HUES64 (cell line): ENCODE results near the gene TNFSF4.

Experiments used
- H3K27ac ChIP-seq: 2 replicates; pipeline ENCODE4 v1.7.0; 2013; ENCODE audit warnings: low read depth, low read length, inconsistent platforms
- H3K27me3 ChIP-seq: 2 replicates; pipeline ENCODE4 v1.6.1; 2013; ENCODE audit warnings: mild to moderate bottlenecking, low read length; ENCODE audit not compliant: insufficient read depth
- H3K36me3 ChIP-seq: 2 replicates; pipeline ENCODE4 v1.6.1; 2013; ENCODE audit warnings: mild to moderate bottlenecking, low read length; ENCODE audit not compliant: insufficient read depth
- H3K4me1 ChIP-seq: 2 replicates; pipeline ENCODE4 v1.6.1; 2013; ENCODE audit warnings: mild to moderate bottlenecking, low read length, moderate library complexity; ENCODE audit not compliant: insufficient read depth
- H3K4me3 ChIP-seq: 2 replicates; pipeline ENCODE4 v1.5.1; 2013; ENCODE audit warnings: mild to moderate bottlenecking, low read length, moderate library complexity
- H3K9ac ChIP-seq: 2 replicates; pipeline ENCODE4 v1.6.1; 2013; ENCODE audit warnings: mild to moderate bottlenecking, low read depth, low read length
- H3K9me3 ChIP-seq: 2 replicates; pipeline ENCODE4 v1.6.1; 2013; ENCODE audit warnings: low read depth, low read length; ENCODE audit not compliant: insufficient read depth
- WGBS: fragments of 150-250, 120-280 bp; methylation state at CpG from one replicate; pipeline ENCODE4 v1.1.7; 2013; ENCODE audit warnings: missing lambda C conversion rate; 5-methylcytosine and 5-hydroxymethylcytosine counted together

The TNFSF4 gene

DNA sequence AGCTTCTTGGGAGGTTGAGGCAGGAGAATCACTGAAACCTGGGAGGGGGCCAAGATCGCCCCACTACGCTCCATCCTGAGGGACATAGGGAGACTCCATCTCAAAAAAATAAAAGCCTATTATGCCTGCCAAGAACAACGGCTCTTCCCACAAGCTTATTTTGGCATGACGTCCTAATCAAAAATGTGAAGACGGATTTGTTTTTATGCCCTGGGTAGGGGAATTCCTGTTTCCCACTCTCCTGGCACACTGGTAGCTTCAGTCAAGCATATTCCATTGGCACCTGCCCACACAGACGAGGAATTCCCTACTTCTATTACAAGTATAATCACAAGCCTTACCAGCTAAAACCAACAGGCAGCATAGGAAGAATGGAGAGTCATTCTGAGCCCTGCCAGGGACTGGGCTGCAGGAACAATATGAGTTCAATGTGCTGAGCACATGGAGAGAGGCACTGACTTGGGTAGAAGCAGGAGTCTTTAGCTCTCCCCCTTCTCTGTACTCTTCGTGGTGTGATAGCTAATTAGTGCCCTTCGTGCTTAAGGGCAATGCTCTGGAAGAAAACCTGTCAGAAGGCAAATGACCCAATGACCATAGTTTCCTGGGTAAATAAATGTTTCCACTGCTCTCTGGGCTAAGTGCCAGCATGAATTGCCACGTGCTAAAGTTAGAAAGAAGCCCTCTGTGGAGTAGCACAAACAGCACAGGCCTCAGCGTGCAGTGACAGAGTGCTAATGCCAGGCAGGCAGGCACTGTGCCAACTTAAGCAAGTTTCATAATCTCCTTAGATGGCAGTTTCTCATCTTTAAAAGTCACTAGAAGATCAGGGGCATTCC lies 16.8 kb downstream of the TNFSF4 start:
- Histone ChIP-seq H3K36me3 (no peaks in the 10 kb centered on the region), H3K4me1 (no peaks in the 10 kb centered on the region), H3K9me3 (no peaks in the 10 kb centered on the region), H3K27me3 (no peaks in the 10 kb centered on the region), H3K9ac (no peak overlapping the region), H3K27ac (no peak overlapping the region), H3K4me3 (no peak overlapping the region)
- WGBS: 94% methylated on average over 10 of the region's 10 CpGs

DNA sequence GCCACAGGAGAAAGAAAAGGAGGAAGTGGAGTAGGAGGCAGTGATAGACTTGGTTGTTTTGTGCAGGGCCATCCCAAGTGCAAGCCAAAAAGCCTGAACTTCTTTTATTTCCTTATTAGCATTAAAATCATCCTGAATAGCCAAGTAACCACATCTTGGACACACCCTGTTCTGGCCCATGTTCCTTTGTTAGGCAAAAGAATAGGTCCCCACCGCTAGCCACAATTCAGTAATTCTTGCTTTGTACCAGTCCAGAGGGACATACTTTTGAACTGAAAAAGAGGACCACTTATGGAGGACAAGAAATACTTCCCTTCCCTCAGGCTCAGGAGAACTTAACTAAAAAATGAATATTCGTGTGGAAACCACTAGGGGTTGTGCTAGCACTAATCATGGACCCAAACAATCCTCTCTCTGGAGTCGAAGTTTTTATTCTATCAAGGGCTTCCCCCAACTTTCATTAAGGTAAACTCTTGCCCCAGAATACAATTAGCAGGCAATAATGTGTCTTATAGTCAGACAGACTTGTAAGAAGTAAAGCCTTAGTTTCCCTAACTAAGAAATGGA lies 19.4 kb downstream of the TNFSF4 start:
- no peak overlapping the region for H3K4me3 ChIP-seq
- no peaks in the 10 kb centered on the region for H3K9me3 ChIP-seq
- no peak overlapping the region for H3K27ac ChIP-seq
- H3K9ac ChIP-seq: no peak overlapping the region
- no peaks in the 10 kb centered on the region for H3K36me3 ChIP-seq
- 93% methylated on average over 3 of the region's 3 CpGs for WGBS
- H3K27me3 ChIP-seq: no peaks in the 10 kb centered on the region
- H3K4me1 ChIP-seq: no peaks in the 10 kb centered on the region

DNA sequence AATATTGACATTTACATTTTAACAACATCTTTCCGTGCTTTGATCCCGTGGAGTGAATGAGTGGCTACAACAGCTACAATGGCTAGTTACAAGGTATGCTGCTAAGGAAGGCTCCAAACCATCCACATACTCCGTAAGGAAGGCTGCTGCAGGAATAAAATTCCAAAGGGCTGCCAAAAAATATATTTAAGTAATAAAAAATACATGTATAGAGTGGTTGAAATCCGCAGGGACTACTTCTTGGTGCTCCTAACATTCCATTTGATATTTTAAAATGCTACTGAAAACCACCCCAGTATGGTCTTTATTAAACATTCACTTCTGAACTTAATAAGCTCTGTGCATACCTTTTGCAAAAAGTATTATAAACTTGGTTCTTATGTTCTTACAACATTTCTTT lies 25.3 kb downstream of the TNFSF4 start:
- Histone ChIP-seq H3K9ac (no peak overlapping the region), H3K9me3 (peaks cover 5% of the 10 kb centered on the region; the same call in 1 of the 2 replicates), H3K27ac (no peak overlapping the region), H3K27me3 (no peaks in the 10 kb centered on the region), H3K4me3 (no peak overlapping the region), H3K4me1 (no peaks in the 10 kb centered on the region), H3K36me3 (no peaks in the 10 kb centered on the region)
- WGBS: 100% methylated on average over 2 of the region's 4 CpGs

DNA sequence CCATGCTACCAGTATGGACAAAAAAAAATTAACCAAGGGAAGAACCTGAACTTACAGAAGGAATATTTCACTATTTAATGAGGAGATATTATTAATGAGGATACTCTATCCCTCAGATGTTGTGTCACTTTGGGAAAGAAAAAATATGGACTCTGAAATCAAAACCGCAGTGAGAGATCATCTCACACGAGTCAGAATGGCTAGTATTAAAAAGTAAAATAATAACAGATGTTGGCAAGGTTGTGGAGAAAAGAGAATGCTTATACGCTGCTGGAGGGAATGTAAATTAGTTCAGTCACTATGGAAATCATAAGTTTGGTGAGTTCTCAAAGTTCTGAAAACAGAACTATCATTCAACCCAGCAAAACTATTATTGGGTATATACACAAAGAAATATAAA lies 30.9 kb downstream of the TNFSF4 start:
- Histone ChIP-seq H3K4me1 (no peaks in the 10 kb centered on the region), H3K27ac (no peak overlapping the region), H3K36me3 (no peaks in the 10 kb centered on the region), H3K9ac (no peak overlapping the region), H3K9me3 (peaks cover 31% of the 10 kb centered on the region), H3K27me3 (no peaks in the 10 kb centered on the region), H3K4me3 (no peak overlapping the region)
- WGBS: 92% methylated on average over 3 of the region's 3 CpGs

DNA sequence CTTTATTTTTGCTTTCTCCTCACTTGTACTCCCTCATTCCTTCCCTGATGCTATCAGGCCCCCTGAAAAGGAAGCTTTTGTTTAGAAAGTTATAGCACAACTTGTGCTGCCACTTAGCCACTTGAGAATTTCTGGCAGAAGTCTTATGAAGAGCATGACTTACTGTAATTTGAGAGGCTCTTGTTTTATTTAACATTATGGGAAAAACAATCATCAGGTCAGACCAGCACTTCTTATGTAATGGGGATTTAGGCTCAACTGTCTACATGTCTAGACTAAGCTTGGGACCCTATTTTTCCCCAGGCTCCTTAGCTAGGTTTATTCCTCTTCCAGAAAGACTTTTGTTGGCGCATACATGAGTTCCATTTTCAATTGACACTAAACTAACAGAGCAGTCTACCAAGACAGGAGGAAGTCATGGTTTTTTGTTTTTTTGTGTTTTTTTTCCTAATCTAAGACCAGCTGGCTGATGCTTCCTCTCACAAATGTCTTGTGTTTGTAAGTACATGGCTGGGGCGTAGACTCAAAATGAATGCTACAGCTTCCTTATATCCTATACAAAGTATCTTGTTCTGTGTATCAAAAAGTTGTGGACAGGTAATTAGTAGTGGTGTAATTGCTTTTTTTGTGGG lies 31.5 kb downstream of the TNFSF4 start:
- 92% methylated on average over 1 of the region's 2 CpGs for WGBS
- Histone ChIP-seq H3K9ac (no peak overlapping the region), H3K9me3 (peaks cover 34% of the 10 kb centered on the region), H3K4me3 (no peak overlapping the region), H3K36me3 (no peaks in the 10 kb centered on the region), H3K27me3 (no peaks in the 10 kb centered on the region), H3K27ac (no peak overlapping the region), H3K4me1 (no peaks in the 10 kb centered on the region)

DNA sequence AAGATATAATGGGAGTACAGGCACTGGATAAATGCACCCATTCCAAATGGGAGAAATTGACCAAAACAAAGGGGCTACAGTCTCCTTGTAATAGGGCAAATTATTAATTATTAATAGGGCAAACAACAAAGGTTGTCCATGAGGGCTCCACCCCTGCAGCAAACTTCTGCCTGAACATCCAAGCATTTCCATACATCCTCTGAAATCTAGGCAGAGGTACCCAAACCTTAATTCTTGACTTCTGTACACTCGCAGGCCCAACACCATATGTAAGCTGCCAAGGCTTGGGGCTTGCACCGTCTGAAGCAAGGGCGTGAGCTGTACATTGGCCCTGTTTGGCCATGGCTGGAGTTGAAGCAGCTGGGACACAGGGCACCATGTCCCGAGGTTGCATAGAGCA lies 33.7 kb downstream of the TNFSF4 start:
- no peak overlapping the region for H3K4me3 ChIP-seq
- H3K36me3 ChIP-seq: no peaks in the 10 kb centered on the region
- WGBS: 95% methylated on average over 4 of the region's 4 CpGs
- H3K27ac ChIP-seq: no peak overlapping the region
- H3K4me1 ChIP-seq: no peaks in the 10 kb centered on the region
- H3K9ac ChIP-seq: no peak overlapping the region
- H3K9me3 ChIP-seq: peaks cover 34% of the 10 kb centered on the region
- no peaks in the 10 kb centered on the region for H3K27me3 ChIP-seq

DNA sequence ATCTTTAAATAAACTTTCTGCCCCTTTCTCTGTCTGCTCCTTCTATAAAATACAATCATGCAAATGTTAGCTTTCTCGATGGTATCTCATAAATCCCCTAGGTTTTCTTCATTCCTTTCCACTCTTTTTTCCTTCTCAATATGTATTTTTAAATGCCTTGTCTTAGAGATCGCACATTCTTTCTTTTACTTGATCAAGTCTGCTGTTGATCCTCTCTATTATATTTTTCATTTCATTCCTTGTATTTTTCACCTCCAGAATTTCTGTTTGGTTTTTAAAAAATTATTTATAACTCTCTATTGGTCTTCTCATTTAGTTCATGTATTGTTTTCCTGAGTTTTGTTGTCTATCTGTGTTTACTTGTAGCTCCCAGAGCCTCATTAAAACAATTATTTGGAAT lies 36.0 kb downstream of the TNFSF4 start:
- H3K4me1 ChIP-seq: no peaks in the 10 kb centered on the region
- peaks cover 27% of the 10 kb centered on the region for H3K9me3 ChIP-seq
- no peak overlapping the region for H3K4me3 ChIP-seq
- no peaks in the 10 kb centered on the region for H3K36me3 ChIP-seq
- no peak overlapping the region for H3K9ac ChIP-seq
- H3K27me3 ChIP-seq: no peaks in the 10 kb centered on the region
- H3K27ac ChIP-seq: no peak overlapping the region
- 96% methylated on average over 2 of the region's 2 CpGs for WGBS

DNA sequence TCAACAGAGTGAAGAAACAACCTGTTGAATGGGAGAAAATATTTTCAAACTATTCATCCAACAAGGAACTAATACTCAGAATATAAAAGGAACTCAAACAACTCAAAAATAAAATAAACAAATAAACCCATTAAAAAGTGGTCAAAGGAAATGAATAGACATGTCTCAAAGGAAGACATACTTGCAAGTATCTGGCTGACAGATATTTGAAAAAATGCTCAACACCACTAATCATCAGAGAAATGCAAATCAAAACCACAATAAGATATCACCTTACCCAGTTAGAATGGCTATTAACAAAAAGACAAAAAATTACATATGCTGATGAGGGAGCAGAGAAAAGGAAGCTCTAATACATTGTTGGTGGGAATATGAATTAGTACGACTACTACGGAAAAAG lies 38.2 kb downstream of the TNFSF4 start:
- no CpG with 5 or more reads among the region's 2 CpGs for WGBS
- H3K27me3 ChIP-seq: no peaks in the 10 kb centered on the region
- no peak overlapping the region for H3K9ac ChIP-seq
- peaks cover 23% of the 10 kb centered on the region for H3K9me3 ChIP-seq
- H3K36me3 ChIP-seq: no peaks in the 10 kb centered on the region
- H3K4me1 ChIP-seq: peaks cover 13% of the 10 kb centered on the region
- no peak overlapping the region for H3K4me3 ChIP-seq
- no peak overlapping the region for H3K27ac ChIP-seq

DNA sequence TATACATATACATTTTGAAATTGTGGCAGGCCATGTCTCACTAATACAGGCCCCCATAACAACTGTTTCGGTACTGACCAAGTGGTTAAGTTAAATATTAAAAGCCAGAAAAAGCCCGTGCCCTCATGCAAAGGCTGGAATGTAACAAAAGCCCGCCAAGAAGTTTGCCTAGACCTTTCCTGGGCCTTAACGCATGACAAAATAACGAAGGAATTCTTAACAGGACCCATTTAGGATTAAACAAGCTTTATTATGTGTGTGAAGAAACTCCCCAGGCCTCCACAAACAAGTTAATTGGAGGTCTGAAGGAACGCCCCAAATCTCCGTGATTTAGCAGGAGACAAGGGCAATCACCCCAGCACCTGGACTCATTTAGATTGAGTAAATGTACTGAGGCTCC lies 42.4 kb downstream of the TNFSF4 start:
- Histone ChIP-seq H3K9ac (no peak overlapping the region), H3K27me3 (0 out of 2 replicates have a peak, but pooled peaks cover 3% of the 10 kb centered on the region), H3K4me1 (peaks cover 14% of the 10 kb centered on the region), H3K4me3 (no peak overlapping the region), H3K36me3 (no peaks in the 10 kb centered on the region), H3K9me3 (no peaks in the 10 kb centered on the region), H3K27ac (no peak overlapping the region)
- WGBS: 47% methylated on average over 7 of the region's 7 CpGs

DNA sequence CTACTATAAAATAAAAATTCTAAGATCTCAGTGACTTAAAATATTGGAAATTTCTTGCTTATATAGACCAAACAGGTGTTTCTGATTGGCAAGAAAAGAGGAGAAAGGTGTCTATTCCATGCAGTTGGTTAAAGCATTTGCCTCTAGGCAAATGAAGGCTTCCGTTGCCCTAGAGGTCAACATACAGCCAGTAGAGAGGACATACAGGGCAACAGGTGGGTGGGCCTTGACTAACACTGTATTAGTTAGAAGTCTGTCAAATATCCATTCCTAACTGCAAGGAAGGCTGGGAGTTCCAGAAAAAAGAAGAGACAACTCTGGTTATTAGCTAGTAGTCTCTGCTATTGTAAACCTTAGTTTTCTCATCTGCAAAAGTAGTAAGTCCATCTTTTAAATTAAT lies 43.0 kb downstream of the TNFSF4 start:
- Histone ChIP-seq H3K4me1 (peaks cover 14% of the 10 kb centered on the region), H3K27me3 (0 out of 2 replicates have a peak, but pooled peaks cover 3% of the 10 kb centered on the region), H3K4me3 (no peak overlapping the region), H3K36me3 (no peaks in the 10 kb centered on the region), H3K27ac (no peak overlapping the region), H3K9me3 (no peaks in the 10 kb centered on the region), H3K9ac (no peak overlapping the region)
- WGBS: 79% methylated on average over 1 of the region's 1 CpG

DNA sequence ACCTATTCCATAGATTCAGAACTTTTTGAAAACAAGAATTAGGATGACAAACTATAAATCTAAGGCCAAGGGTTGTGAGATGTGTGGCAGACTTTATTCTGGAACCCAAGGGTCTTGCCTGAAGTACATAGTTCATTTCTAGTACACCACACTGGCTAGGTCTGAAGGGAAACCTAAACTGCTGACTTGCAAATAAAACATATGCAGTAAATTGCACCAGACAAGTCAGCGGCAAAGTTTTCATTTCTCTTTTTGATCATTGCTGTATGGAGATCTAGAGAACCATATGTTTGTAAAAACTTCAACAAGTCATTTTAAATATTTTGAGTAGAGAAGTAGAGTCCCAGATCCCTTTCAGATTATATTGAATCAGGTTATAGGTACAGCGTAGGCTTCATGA lies 43.9 kb downstream of the TNFSF4 start:
- H3K9me3 ChIP-seq: no peaks in the 10 kb centered on the region
- H3K4me3 ChIP-seq: no peak overlapping the region
- peaks cover 14% of the 10 kb centered on the region for H3K4me1 ChIP-seq
- WGBS: 100% methylated on average over 2 of the region's 2 CpGs
- 0 out of 2 replicates have a peak, but pooled peaks cover 3% of the 10 kb centered on the region for H3K27me3 ChIP-seq
- H3K27ac ChIP-seq: no peak overlapping the region
- H3K9ac ChIP-seq: no peak overlapping the region
- H3K36me3 ChIP-seq: no peaks in the 10 kb centered on the region
